Measurements from ENCODE around the gene PADI4. TPM values are rescaled to one million over a fixed set of nuclear protein-coding genes. Genes with fewer than 3 reads are reported as not detected.

Gene PADI4
- total and polyA plus RNA-seq, 8 donors: 0.08 to 0.25 (median 0.18) TPM; not detected in 5

- intact Hi-C loops (cut with DNase I; ENCODE audit: low total_unique reads): no loop called here
- H3K4me1 ChIP-seq: no peaks in the 10 kb centered on the region
- TF ChIP-seq POLR2A (IDR thresholded peaks at IDR 0.05) (no peak), CTCF (IDR thresholded peaks at IDR 0.05) (no peak), POLR2AphosphoS5 (IDR thresholded peaks at IDR 0.05) (no peak), EP300 (IDR thresholded peaks at IDR 0.05) (no peak)
- H3K36me3 ChIP-seq: no peaks in the 10 kb centered on the region
- no peaks in the 10 kb centered on the region for H3K9me3 ChIP-seq
- H3K4me3 ChIP-seq: no peak overlapping the region
- H3K27me3 ChIP-seq: peaks cover 0 to 9% (median 0%) of the 10 kb centered on the region in 3 donors
- WGBS, 5 donors: 57 to 77% (median 67%) methylated on average over 8 to 10 of the region's 10 CpGs
- H3K27ac ChIP-seq: no peak overlapping the region
- DNase-seq: no peak
Observed at GRCh38 chr1:17392199-17392740, 84.3 kb downstream of the PADI4 start.

GRCh38 chr1:17393230-17393629 lies 85.2 kb downstream of the PADI4 start:
- intact Hi-C loops (cut with DNase I; ENCODE audit: low total_unique reads): no loop called here

GRCh38 chr1:17397910-17398695 lies 90.1 kb downstream of the PADI4 start:
- Histone ChIP-seq H3K4me3 (no peak overlapping the region), H3K9me3 (no peaks in the 10 kb centered on the region), H3K36me3 (no peaks in the 10 kb centered on the region), H3K27ac (no peak overlapping the region), H3K27me3 (no peaks in the 10 kb centered on the region), H3K4me1 (no peaks in the 10 kb centered on the region)
- no peak for TF ChIP-seq POLR2AphosphoS5 (IDR thresholded peaks at IDR 0.05)
- TF ChIP-seq EP300 (IDR thresholded peaks at IDR 0.05): no peak
- TF ChIP-seq CTCF (IDR thresholded peaks at IDR 0.05): no peak
- TF ChIP-seq POLR2A (IDR thresholded peaks at IDR 0.05): no peak
- intact Hi-C loops (cut with DNase I; ENCODE audit: low total_unique reads): no loop called here
- WGBS, 5 donors: 78 to 91% (median 79%) methylated on average over 6 to 7 of the region's 7 CpGs
- DNase-seq: no peak

More at GRCh38 chr1:17393230-17393629, 85.2 kb downstream of the PADI4 start:
- Histone ChIP-seq H3K4me1 (no peaks in the 10 kb centered on the region), H3K4me3 (no peak overlapping the region), H3K9me3 (no peaks in the 10 kb centered on the region), H3K27ac (no peak overlapping the region), H3K27me3 (peaks cover 0 to 9% (median 0%) of the 10 kb centered on the region in 3 donors), H3K36me3 (no peaks in the 10 kb centered on the region)
- TF ChIP-seq POLR2AphosphoS5 (IDR thresholded peaks at IDR 0.05) (no peak), EP300 (IDR thresholded peaks at IDR 0.05) (no peak), CTCF (IDR thresholded peaks at IDR 0.05) (no peak), POLR2A (IDR thresholded peaks at IDR 0.05) (no peak)
- WGBS, 5 donors: 56 to 69% (median 62%) methylated on average over 8 of the region's 8 CpGs
- DNase-seq: no peak

GRCh38 chr1:17400725-17401341 lies 92.8 kb downstream of the PADI4 start:
- Histone ChIP-seq H3K4me1 (peaks cover 0 to 1% (median 0%) of the 10 kb centered on the region in 4 donors), H3K27me3 (no peaks in the 10 kb centered on the region), H3K36me3 (no peaks in the 10 kb centered on the region), H3K4me3 (no peak overlapping the region), H3K9me3 (no peaks in the 10 kb centered on the region), H3K27ac (no peak overlapping the region)
- TF ChIP-seq POLR2A (IDR thresholded peaks at IDR 0.05): no peak
- TF ChIP-seq CTCF (IDR thresholded peaks at IDR 0.05): no peak
- no peak for TF ChIP-seq EP300 (IDR thresholded peaks at IDR 0.05)
- intact Hi-C loops (cut with DNase I; ENCODE audit: low total_unique reads): no loop called here
- 83 to 88% (median 86%) methylated on average over 11 of the region's 11 CpGs for WGBS, 5 donors
- no peak for DNase-seq
